Pancreas (tissue), 10 donors: Measurements from ENCODE around the gene CCDC12. TPM values are rescaled to one million over a fixed set of nuclear protein-coding genes. Genes with fewer than 3 reads are reported as not detected.

Experiments
- ATAC-seq, 4 donors: fragments of 200-7000 bp; cut with Tn5 transposase; one replicate each; pipeline versions ENCODE4 v1.8.0 to v1.9.1; 2020; ENCODE audit warnings: mild to moderate bottlenecking in 4 of 4, moderate library complexity in 4 of 4
- DNase-seq, 6 donors: peaks; one replicate each; pipeline ENCODE4 v3.0.0-alpha.2; 2020
- FAIRE-seq: peaks from 2 replicates; lab custom pipeline; 2012; peaks lifted over from hg19 to GRCh38; lab: Jason Lieb, UNC
- H3K27ac ChIP-seq, 4 donors: fragments of 200-600 bp; sonication (generic); 1 replicate in 3 of 4; 2 replicates in 1 of 4; pipeline versions ENCODE4 v1.5.0 to v1.8.0; 2020
- H3K27me3 ChIP-seq, 4 donors: fragments of 200-600 bp; one replicate each; pipeline ENCODE4 v1.8.0; 2021
- H3K36me3 ChIP-seq, 3 donors: fragments of 200-600 bp; sonication (generic) in 1 of 3; one replicate each; pipeline versions ENCODE4 v1.5.0 to v1.8.0; 2020 to 2021
- H3K4me1 ChIP-seq, 3 donors: fragments of 200-600 bp; one replicate each; pipeline ENCODE4 v1.8.0; 2021
- H3K4me3 ChIP-seq, 4 donors: fragments of 200-600 bp; sonication (generic) in 2 of 4; one replicate each; pipeline versions ENCODE4 v1.5.0 to v1.8.0; 2020 to 2021
- H3K9me3 ChIP-seq, 4 donors: fragments of 200-600 bp; one replicate each; pipeline ENCODE4 v1.8.0; 2021
- CTCF ChIP-seq, 4 donors: fragments of 200-600 bp; sonication (generic) in 3 of 4; IDR thresholded peaks; one replicate each; pipeline versions ENCODE4 v1.5.0 to v1.8.0; 2021; ENCODE audit warnings: antibody characterized with exemption in 4 of 4
- WGBS, 2 donors: extraction: QIAGEN DNeasy Blood & Tissue Kit; methylation state at CpG; one replicate each; pipeline ENCODE4 v1.1.7; 2013; 5-methylcytosine and 5-hydroxymethylcytosine counted together
- intact Hi-C, 3 donors: fragments of 100-400 bp; cut with DNase I; formaldehyde crosslinking; loops; one replicate each; pipeline versions ENCODE4 v1.11.1 to v1.14.2; 2022
- polyA plus RNA-seq, 2 donors: library from polyadenylated mRNA; stranded (reverse); fragments of 200-250 nt; gene quantifications; one replicate each; pipeline ENCODE4 v1.2.3, GENCODE V29; 2013
- total RNA-seq, 6 donors: library from RNA; stranded (reverse); fragmentation: NEBNext Ultra II Directional in 4 of 6; extraction: Animal tissue kit (Norgen Biotek cat#: 25700) in 4 of 6; gene quantifications; one replicate each; pipeline versions ENCODE4 v1.2.1 to v1.2.4, GENCODE V29; 2021 to 2023
- donor health status: healthy with polysubstance abuse.
- donor health status: DM: no; HTN: no; CAD: no; lungs with moderate emphysema.
- donor health status: DM: no; HTN: no; CAD: no.
- donor health status: control.
- donor health status: control.
- donor health status: Bipolar disorder and iron deficiency.
- donor health status: DM: yes; HTN: yes; CAD: no.
- donor health status: DM: no; HTN: no; CAD: no.
- donor health status: DM: no; HTN: no; CAD: no.
- donor health status: DM: yes; HTN: yes; CAD: no.

The CCDC12 gene
- total and polyA plus RNA-seq, 8 donors: 20.7 to 82.8 (median 24.9) TPM

GRCh38 chr3:46994801-46995731 lies 18.5 kb upstream of the CCDC12 start:
- WGBS, 2 donors: 91 to 92% methylated on average over 29 of the region's 29 CpGs
- ATAC-seq (no peak), DNase-seq (peak in 3 of 6 donors; percentile 36 to 66 (median 50)), FAIRE-seq (no peak)
- Histone ChIP-seq H3K36me3 (peaks cover 0 to 16% (median 0%) of the 10 kb centered on the region in 3 donors), H3K9me3 (no peaks in the 10 kb centered on the region), H3K27me3 (no peaks in the 10 kb centered on the region), H3K4me1 (no peaks in the 10 kb centered on the region), H3K27ac (no peak overlapping the region), H3K4me3 (no peak overlapping the region)
- intact Hi-C loops: loop anchor here in 2 of 3 donors (5.0 kb wide), 2 partner anchors 68 to 73 kb away; no protein-coding TSS in a partner anchor
- TF ChIP-seq CTCF (IDR thresholded peaks at IDR 0.05): no peak

- 81 to 83% methylated on average over 7 of the region's 7 CpGs for WGBS, 2 donors
- FAIRE-seq (no peak), ATAC-seq (no peak), DNase-seq (peak in 2 of 6 donors; percentile 32 to 45)
- no peaks in the 10 kb centered on the region for H3K4me1 ChIP-seq
- TF ChIP-seq CTCF (IDR thresholded peaks at IDR 0.05): no peak
- intact Hi-C loops: no loop called here
- no peak overlapping the region for H3K4me3 ChIP-seq
- H3K27me3 ChIP-seq: no peaks in the 10 kb centered on the region
- no peaks in the 10 kb centered on the region for H3K9me3 ChIP-seq
- H3K27ac ChIP-seq: no peak overlapping the region
- peaks cover 0 to 25% (median 0%) of the 10 kb centered on the region in 3 donors for H3K36me3 ChIP-seq
Measured at GRCh38 chr3:46993986-46994385, 17.4 kb upstream of the CCDC12 start.

GRCh38 chr3:46993292-46993691 lies 16.7 kb upstream of the CCDC12 start:
- DNase-seq: peak in 1 of 6 donors; percentile 32
- intact Hi-C loops: no loop called here
- Histone ChIP-seq H3K27ac (no peak overlapping the region), H3K36me3 (peaks cover 0 to 26% (median 0%) of the 10 kb centered on the region in 3 donors), H3K9me3 (no peaks in the 10 kb centered on the region), H3K27me3 (no peaks in the 10 kb centered on the region), H3K4me3 (no peak overlapping the region), H3K4me1 (no peaks in the 10 kb centered on the region)
- no peak for TF ChIP-seq CTCF (IDR thresholded peaks at IDR 0.05)
- FAIRE-seq: no peak
- WGBS, 2 donors: 58 to 69% methylated on average over 2 of the region's 2 CpGs
- ATAC-seq: no peak

- Histone ChIP-seq H3K4me1 (no peaks in the 10 kb centered on the region), H3K36me3 (peaks cover 0 to 26% (median 0%) of the 10 kb centered on the region in 3 donors), H3K27me3 (no peaks in the 10 kb centered on the region), H3K4me3 (no peak overlapping the region), H3K9me3 (no peaks in the 10 kb centered on the region), H3K27ac (no peak overlapping the region)
- intact Hi-C loops: no loop called here
- no peak for TF ChIP-seq CTCF (IDR thresholded peaks at IDR 0.05)
- ATAC-seq: no peak
- DNase-seq: peak in 2 of 6 donors; percentile 8 to 34
- no peak for FAIRE-seq
- 81 to 89% methylated on average over 8 to 9 of the region's 9 CpGs for WGBS, 2 donors
Measured at GRCh38 chr3:46992231-46992630, 15.7 kb upstream of the CCDC12 start.
